Body of pancreas (tissue), 4 donors: ENCODE data around the gene IRAG1. TPM values are rescaled to one million over a fixed set of nuclear protein-coding genes. Genes with fewer than 3 reads are reported as not detected.

Experiments used
- ATAC-seq: fragments of 150-250 bp; one replicate; pipeline ENCODE4 v1.9.1; 2016
- DNase-seq, 4 donors: peaks; one replicate each; pipeline ENCODE4 v3.0.0-alpha.2; 2019
- H3K27ac ChIP-seq, 4 donors: fragments of 200-600 bp; sonication (generic); 1 replicate in 3 of 4; 2 replicates in 1 of 4; pipeline versions ENCODE4 v1.5.1 to v1.6.1; 2016 to 2019; ENCODE audit warnings: mild to moderate bottlenecking in 1 of 4, mixed read lengths in 1 of 4, moderate library complexity in 1 of 4
- H3K27me3 ChIP-seq, 2 donors: fragments of 200-600 bp; sonication (generic); one replicate each; pipeline ENCODE4 v1.6.0; 2016; ENCODE audit warnings: mild to moderate bottlenecking in 1 of 2
- H3K36me3 ChIP-seq, 2 donors: fragments of 200-600 bp; sonication (generic); replicated peaks in 1 of 2; 2 replicates each; pipeline ENCODE4 v1.5.1; 2016; ENCODE audit warnings: low read depth in 2 of 2; ENCODE audit not compliant: insufficient read depth in 1 of 2
- H3K4me1 ChIP-seq: fragments of 200-600 bp; sonication (generic); one replicate; pipeline ENCODE4 v1.6.0; 2016
- H3K4me3 ChIP-seq, 2 donors: fragments of 200-600 bp; sonication (generic); 1 replicate in 1 of 2; 2 replicates in 1 of 2; pipeline ENCODE4 v1.5.1; 2016 to 2019
- H3K9me3 ChIP-seq, 3 donors: fragments of 200-600 bp; sonication (generic); 1 replicate in 2 of 3; 2 replicates in 1 of 3; pipeline ENCODE4 v1.5.1; 2016
- CTCF ChIP-seq, 7 experiments: fragments of 450-650 bp in 4 of 7; fragments of 200-600 bp in 3 of 7; sonication (generic) in 3 of 7; IDR thresholded peaks; one replicate each; pipeline ENCODE4 v1.5.1; 2016 to 2019; ENCODE audit warnings: antibody characterized with exemption in 7 of 7
- POLR2A ChIP-seq, 3 donors: fragments of 450-650 bp; IDR thresholded peaks; one replicate each; pipeline ENCODE4 v1.6.1; 2016; ENCODE audit warnings: antibody characterized with exemption in 3 of 3, mild to moderate bottlenecking in 2 of 3
- WGBS, 2 donors: methylation state at CpG; one replicate each; pipeline ENCODE4 v1.1.5; 2017; 5-methylcytosine and 5-hydroxymethylcytosine counted together
- intact Hi-C: fragments of 100-400 bp; cut with DNase I; formaldehyde crosslinking; loops from one replicate; pipeline ENCODE4 v1.15.1; 2023
- total RNA-seq, 2 donors: library from RNA; depleted of rRNA; stranded (reverse); fragments of >200 nt; gene quantifications; one replicate each; pipeline ENCODE4 v1.1.0, GENCODE V29; 2016

IRAG1 gene
- total RNA-seq, 2 donors from 2014 or later: 1.6 to 10.1 TPM

- ATAC-seq: peak; percentile 47
These were observed 18.6 kb downstream of the IRAG1 start for GRCh38 chr11:10674911-10675440.

GRCh38 chr11:10674440-10674855, 19.1 kb downstream of the IRAG1 start:
- peaks cover 11% of the 10 kb centered on the region for H3K4me1 ChIP-seq
- intact Hi-C loops: no loop called here
- peak in 2 of 4 donors; percentile 29 to 33 for DNase-seq
- no peaks in the 10 kb centered on the region for H3K27me3 ChIP-seq
- no peaks in the 10 kb centered on the region for H3K9me3 ChIP-seq
- H3K4me3 ChIP-seq: no peak overlapping the region
- peak; percentile 30 for ATAC-seq
- no peak for TF ChIP-seq CTCF (IDR thresholded peaks at IDR 0.05)
- no peak for TF ChIP-seq POLR2A (IDR thresholded peaks at IDR 0.05)
- 26 to 27% methylated on average over 6 of the region's 6 CpGs for WGBS, 2 donors
- H3K36me3 ChIP-seq: no peaks in the 10 kb centered on the region
- H3K27ac ChIP-seq: peak overlapping the region in 2 of 4 donors; percentile 38 to 57

More at GRCh38 chr11:10674911-10675440, 18.6 kb downstream of the IRAG1 start:
- no peaks in the 10 kb centered on the region for H3K27me3 ChIP-seq
- no peaks in the 10 kb centered on the region for H3K9me3 ChIP-seq
- intact Hi-C loops: no loop called here
- TF ChIP-seq POLR2A (IDR thresholded peaks at IDR 0.05) (no peak), CTCF (IDR thresholded peaks at IDR 0.05) (no peak)
- no peak overlapping the region for H3K4me3 ChIP-seq
- peaks cover 6% of the 10 kb centered on the region for H3K4me1 ChIP-seq
- WGBS, 2 donors: 30% methylated on average over 8 to 10 of the region's 10 CpGs
- H3K27ac ChIP-seq: peak overlapping the region in 2 of 4 donors; percentile 38 to 57
- H3K36me3 ChIP-seq: no peaks in the 10 kb centered on the region
- peak in 1 of 4 donors; percentile 19 for DNase-seq

- Histone ChIP-seq H3K27me3 (no peaks in the 10 kb centered on the region), H3K4me3 (no peak overlapping the region), H3K27ac (no peak overlapping the region), H3K9me3 (no peaks in the 10 kb centered on the region), H3K36me3 (no peaks in the 10 kb centered on the region), H3K4me1 (peaks cover 19% of the 10 kb centered on the region)
- ATAC-seq: no peak
- WGBS, 2 donors: 43 to 50% methylated on average over 6 of the region's 6 CpGs
- intact Hi-C loops: no loop called here
- TF ChIP-seq POLR2A (IDR thresholded peaks at IDR 0.05) (no peak), CTCF (IDR thresholded peaks at IDR 0.05) (no peak)
- no peak for DNase-seq
These were observed 20.0 kb downstream of the IRAG1 start for GRCh38 chr11:10673501-10674062.

- Histone ChIP-seq H3K9me3 (no peaks in the 10 kb centered on the region), H3K4me1 (peaks cover 16% of the 10 kb centered on the region), H3K27me3 (no peaks in the 10 kb centered on the region), H3K27ac (no peak overlapping the region), H3K36me3 (no peaks in the 10 kb centered on the region), H3K4me3 (no peak overlapping the region)
- TF ChIP-seq POLR2A (IDR thresholded peaks at IDR 0.05) (no peak), CTCF (IDR thresholded peaks at IDR 0.05) (no peak)
- intact Hi-C loops: no loop called here
- ATAC-seq (no peak), DNase-seq (no peak)
- 44 to 52% methylated on average over 4 of the region's 4 CpGs for WGBS, 2 donors
These were observed 23.5 kb downstream of the IRAG1 start for GRCh38 chr11:10670099-10670498.
